ENCODE data around the gene USP49.

GRCh38 chr6:41790045-41790444 lies 105.1 kb downstream of the USP49 start:
- TF ChIP-seq POLR2A (IDR thresholded peaks at IDR 0.05) (no peak), CTCF (IDR thresholded peaks at IDR 0.05) (no peak)

All from heart left ventricle (tissue), 13 donors.